Epidermal melanocyte (primary cell): Measurements from ENCODE around the gene DCLK3.
A peak's percentile ranks its signal among the peaks of the same experiment; 100 is the strongest.

Experiments used
- DNase-seq: peaks from one replicate; pipeline ENCODE4 v3.0.0; 2011; ENCODE audit warnings: low spot score; ENCODE audit not compliant: insufficient read length

The DCLK3 gene

GRCh38 chr3:36764704-36765038 lies 318 bp upstream of the DCLK3 start:
- DNase-seq: no peak

- no peak for DNase-seq
Observed at GRCh38 chr3:36762918-36763849, 1.2 kb downstream of the DCLK3 start.

- no peak for DNase-seq
Observed at GRCh38 chr3:36761779-36762178, 2.6 kb downstream of the DCLK3 start.

GRCh38 chr3:36756269-36756668 lies 8.1 kb downstream of the DCLK3 start:
- DNase-seq: no peak

- no peak for DNase-seq
Observed at GRCh38 chr3:36751326-36751725, 13.0 kb downstream of the DCLK3 start.

GRCh38 chr3:36750737-36751136 lies 13.6 kb downstream of the DCLK3 start:
- DNase-seq: no peak

GRCh38 chr3:36744763-36745162 lies 19.6 kb downstream of the DCLK3 start:
- DNase-seq: no peak

GRCh38 chr3:36743826-36744225 lies 20.5 kb downstream of the DCLK3 start:
- no peak for DNase-seq

GRCh38 chr3:36741285-36741684 lies 23.1 kb downstream of the DCLK3 start:
- DNase-seq: no peak

- no peak for DNase-seq
Observed at GRCh38 chr3:36740787-36741186, 23.6 kb downstream of the DCLK3 start.

- no peak for DNase-seq
Observed at GRCh38 chr3:36738702-36739101, 25.7 kb downstream of the DCLK3 start.

- DNase-seq: no peak
Observed at GRCh38 chr3:36736301-36736700, 28.1 kb downstream of the DCLK3 start.

- DNase-seq: no peak
Observed at GRCh38 chr3:36734742-36735141, 29.6 kb downstream of the DCLK3 start.

GRCh38 chr3:36733723-36734122 lies 30.6 kb downstream of the DCLK3 start:
- no peak for DNase-seq

GRCh38 chr3:36733162-36733696 lies 31.1 kb downstream of the DCLK3 start:
- no peak for DNase-seq

- DNase-seq: no peak
Observed at GRCh38 chr3:36730966-36731365, 33.4 kb downstream of the DCLK3 start.

GRCh38 chr3:36729204-36730056 lies 34.9 kb downstream of the DCLK3 start:
- DNase-seq: peak; percentile 37

GRCh38 chr3:36714343-36715086 lies 49.8 kb downstream of the DCLK3 start:
- DNase-seq: no peak

GRCh38 chr3:36713904-36714303 lies 50.4 kb downstream of the DCLK3 start:
- DNase-seq: no peak

- no peak for DNase-seq
Observed at GRCh38 chr3:36710606-36711005, 53.7 kb downstream of the DCLK3 start.

GRCh38 chr3:36709826-36710365 lies 54.5 kb downstream of the DCLK3 start:
- DNase-seq: no peak
